GM21737 (cell line): ENCODE results near the gene SPRY1.

Experiments used
- ATAC-seq: cut with Tn5 transposase; IDR thresholded peaks from one replicate; pipeline ENCODE4 v1.9.1; 2021; ENCODE audit warnings: mild to moderate bottlenecking, moderate library complexity; ENCODE audit not compliant: unreplicated experiment

SPRY1 gene, protein sequence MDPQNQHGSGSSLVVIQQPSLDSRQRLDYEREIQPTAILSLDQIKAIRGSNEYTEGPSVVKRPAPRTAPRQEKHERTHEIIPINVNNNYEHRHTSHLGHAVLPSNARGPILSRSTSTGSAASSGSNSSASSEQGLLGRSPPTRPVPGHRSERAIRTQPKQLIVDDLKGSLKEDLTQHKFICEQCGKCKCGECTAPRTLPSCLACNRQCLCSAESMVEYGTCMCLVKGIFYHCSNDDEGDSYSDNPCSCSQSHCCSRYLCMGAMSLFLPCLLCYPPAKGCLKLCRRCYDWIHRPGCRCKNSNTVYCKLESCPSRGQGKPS

DNA sequence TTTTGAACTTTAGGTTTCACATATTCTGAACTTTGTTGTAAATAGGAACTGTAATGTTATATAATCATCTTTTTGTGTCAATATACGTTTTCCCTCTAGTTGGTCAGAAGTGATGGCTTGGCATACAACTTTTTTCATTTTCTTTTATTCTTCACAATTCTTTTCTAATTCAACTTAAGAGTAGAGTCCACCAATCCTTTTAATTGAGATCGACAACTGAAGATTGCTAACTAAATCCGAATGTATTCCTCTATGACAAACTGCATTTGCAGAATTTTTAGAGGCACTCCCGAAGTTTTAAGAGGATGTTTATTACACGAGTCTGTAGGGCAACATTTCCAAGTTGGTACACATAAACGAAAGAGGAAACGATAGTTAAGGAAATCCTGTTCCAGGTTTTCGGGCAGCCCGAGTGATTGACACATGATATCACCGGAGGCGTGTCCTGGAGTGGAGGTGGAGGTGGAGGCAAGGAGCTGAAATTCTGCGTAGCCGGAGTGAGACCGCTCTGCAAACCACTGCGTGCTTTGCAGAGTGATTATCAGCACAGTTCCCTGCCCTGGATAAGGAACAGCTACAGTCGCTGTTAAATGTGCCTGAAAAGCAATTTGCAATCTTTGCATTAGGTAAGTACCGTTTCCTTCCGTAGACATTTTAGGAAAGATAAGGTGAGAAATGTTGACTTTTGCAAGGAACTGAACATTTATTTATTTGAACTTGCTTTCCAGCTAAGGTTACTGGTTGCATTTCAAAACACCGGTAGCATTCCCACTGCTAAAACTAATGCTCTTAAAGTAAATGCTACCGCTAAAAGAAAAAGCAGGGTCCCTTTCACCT lies at the start of gene SPRY1:
Gene SPRY1 (plus strand): TSS at position 489 of the 837 bp plus-strand sequence. CDS start 4,797 bp downstream, outside the sequence.
- ATAC-seq: peak; percentile 45

DNA sequence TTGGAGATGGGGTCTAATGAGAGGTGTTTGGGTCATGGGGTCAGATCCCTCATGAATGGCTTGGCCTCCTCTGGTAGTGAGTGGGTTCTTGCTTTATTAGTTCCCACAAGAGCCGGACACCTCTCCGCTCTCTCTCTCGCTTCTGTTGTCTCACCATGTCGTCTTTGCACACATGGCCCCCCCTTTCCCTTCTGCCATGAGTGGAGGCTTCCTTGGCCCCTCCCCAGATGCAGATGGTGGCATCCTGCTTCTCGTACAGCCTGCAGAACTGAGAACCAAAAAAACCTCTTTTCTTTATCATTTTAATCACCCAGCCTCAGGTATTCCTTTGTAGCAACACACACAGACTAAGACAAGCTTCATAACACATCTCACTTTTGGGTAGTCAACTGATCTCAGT lies 49.6 kb upstream of the SPRY1 start:
- ATAC-seq: peak; percentile 58

DNA sequence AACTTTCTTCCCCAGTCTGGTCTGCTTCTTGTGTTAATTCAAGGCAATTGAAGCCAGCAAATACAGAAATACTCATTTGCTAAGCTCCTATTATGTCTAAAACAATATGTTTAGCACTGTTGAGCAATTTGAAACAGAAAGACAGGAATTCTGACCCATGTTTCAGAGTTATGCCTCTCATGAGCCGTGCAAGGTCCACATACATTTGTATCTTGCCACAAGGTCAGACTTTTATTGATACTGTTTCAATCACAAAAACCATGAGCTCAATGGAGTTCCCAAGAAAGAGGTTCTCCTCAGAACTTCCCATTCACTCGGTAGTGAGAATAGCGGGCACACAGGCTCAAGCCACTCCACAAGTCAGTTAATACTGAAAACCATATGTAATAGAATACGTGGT lies 47.6 kb upstream of the SPRY1 start:
- no peak for ATAC-seq

DNA sequence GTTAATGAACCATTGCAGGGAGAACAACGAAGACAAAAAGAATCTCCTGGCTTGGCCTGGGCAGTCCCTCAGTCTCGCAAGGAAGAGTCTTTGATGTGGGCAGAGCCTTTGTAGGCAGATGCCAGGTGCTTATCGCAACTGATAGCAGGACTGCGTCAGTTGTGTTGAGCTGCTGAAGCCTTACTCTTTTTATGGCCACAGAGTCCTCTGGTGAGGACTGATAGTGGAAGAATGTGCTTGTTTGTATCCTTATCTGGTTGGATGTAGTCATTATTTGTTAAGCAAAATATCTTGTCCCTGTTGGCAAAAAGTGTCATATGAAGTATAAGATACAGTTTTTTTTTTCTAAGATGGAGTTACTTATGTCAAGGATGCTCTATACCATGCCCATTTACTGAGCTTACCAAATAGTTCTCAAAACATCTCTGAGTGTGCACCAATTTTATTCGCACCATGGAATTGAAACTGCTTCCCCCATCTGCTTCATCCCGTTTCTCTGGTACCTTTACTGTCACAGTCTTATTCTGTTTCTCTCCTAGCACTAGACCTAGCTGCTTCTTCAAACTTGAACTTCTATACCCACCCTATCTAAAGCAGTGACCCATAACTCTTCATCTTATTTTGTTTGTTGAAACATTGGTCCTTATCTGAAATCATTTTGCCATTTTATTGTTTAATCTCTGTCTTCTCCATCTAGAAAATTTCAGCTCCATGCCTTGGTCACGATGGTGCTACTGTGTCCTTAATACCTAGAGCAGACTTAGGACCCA lies 47.0 kb upstream of the SPRY1 start:
- no peak for ATAC-seq

DNA sequence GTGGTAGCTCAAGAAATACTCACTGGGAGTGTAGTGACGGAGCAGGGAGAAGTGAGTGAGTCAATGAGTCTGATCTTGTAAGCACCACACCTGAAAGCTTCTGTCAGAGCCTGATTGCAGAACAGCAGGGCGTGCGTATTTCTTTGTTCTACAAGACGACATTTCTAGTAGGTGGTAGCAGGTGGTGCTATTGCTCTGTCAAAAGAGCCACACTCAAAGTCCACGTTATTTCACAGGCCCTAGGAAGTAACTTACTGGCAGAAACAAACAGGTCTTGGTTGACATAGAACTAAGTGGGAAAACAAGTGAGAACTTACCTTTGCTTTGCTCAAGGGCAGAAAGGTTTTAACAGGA lies 46.4 kb upstream of the SPRY1 start:
- ATAC-seq: no peak

DNA sequence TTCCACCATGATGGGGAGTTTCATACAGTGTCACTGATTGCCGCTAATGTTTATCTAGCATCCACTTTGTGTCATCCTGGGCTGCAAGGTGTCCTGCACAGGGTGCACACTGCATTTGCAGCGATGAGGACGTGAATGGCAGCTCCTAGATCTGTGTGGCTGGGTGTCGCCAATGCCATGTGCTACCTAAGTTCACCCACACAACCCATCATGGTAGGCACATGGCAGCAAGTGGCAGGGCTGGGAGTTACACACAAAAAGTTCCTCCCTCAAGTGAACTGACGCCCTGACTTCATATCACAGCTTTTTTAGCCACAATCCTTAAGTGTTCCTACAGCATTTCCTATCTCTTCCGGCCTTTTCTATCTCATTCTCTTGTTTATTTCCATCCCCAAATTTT lies 45.9 kb upstream of the SPRY1 start:
- no peak for ATAC-seq

DNA sequence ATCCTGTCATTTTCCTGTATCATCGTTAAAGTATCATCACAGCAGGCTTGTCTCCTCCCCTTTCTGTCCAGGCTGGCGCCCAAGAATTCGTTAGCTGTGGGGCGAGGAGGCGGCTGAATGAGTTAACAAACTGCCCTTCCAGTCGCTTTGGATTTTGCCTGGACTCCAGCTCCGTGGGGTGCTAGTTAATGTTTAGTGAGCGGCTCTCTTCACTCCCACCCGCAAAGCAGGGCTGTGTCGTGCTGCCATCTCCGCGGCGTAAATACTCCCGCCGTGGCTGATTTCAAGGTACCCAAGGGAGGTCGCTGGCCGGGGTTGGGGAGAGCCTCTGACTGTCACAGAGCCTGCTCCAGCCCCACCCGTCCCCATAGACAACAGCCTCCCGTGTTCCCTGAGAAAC lies 44.9 kb upstream of the SPRY1 start:
- no peak for ATAC-seq

DNA sequence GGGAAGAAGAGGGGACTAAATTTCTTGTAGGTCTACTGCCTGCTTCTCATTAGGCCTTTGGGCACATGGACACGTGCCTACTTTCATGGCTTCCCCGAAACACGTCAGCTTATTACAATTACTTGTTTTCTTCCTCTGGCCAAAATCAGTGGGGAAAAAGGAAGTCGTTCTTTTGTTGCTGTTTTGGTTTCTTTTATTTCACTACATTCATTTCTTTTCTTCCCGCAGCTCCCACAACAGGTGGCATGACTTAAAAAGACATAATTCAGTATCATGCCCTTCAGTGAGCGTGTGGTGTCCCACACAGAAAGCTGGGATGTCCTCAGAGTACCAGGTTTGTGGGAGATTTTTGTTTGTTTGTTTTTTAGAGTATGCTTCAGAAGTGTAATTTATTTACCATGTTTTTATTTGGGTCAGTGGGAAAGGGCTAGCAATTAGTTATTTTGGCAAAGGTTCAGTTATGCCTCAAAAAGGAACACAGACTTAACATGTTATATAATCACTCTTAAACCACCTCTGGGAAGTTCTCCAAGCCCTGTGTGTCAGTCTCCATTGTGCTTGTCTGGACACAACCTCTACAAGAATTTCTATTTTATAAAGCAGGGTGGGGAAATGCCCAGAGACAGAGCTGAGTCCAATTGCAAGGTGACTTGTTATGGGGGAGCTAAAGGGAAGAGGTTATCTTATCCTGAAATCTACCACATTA lies 44.2 kb upstream of the SPRY1 start:
- no peak for ATAC-seq

DNA sequence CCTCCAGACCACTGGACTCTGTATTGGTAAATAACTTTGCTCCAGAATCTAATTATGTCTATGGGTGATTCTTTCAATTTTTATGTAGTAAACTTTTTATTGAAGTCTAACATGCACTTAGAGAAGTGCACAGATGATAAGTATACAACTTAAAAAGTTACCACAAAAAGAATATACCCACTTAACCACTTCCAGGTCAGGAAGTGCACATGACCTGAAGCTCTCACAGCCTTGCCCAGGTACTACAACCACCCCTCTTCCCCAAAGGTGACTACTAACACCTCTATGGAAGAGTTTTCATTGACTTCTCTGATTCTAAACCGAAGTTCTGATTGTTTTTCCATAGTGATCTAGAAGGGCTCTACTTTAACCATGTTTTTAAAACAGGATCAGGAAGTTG lies 43.6 kb upstream of the SPRY1 start:
- ATAC-seq: no peak

DNA sequence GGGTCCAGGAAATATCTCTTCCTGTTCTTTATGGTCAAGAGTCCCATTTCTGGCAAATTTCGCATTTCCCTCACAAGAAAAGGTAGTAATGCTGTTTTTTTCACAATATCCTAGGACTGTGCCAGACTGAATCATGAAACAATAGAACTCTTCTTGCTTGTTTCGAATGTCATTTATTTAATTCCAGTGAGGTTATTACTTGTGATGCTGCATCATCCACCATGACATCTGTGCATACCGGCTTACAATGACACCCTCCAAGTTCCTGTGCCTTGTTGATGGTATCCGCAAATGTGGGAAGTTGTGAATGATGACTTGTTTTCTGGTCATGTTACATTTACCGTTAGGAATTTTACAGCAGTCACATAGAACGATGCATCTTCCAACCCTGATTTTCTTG lies 42.9 kb upstream of the SPRY1 start:
- no peak for ATAC-seq

DNA sequence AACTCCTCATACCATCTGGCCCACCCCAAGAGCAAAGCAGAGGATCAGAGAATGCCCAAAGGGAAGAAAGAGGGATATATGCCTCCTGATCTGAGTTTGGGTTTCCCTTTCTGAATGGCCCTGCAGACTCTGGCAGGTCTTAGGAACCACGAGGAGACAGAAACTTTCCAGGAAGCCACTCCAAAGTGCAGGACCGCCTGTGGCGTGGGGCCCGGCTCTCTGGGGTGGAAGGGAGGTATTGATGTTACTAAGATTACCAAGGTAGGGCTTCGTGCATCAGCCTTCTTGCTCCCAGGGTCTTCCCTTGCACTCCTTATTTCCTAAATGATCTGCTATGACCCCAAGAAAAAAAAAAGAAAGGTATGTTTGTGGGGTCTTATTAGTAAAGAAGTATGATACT lies 41.9 kb upstream of the SPRY1 start:
- ATAC-seq: no peak

DNA sequence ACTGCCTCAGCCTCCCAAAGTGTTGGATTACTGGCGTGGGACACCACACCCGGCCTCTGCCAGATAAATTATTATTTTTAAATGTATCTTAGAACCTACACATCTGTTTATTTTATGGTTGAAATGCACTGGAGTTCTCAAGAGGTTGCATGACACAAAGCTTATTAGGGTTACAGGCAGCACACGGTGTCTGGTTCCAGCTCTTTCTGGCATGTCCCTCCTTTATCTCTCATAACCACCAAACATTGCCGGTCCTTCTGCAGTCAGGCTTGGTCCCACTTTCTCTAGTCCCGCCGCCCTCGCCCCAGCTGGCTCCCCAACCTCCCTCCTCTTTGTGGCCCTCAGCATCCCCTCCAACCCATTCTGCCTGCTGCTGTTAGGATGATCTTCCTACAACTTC lies 39.7 kb upstream of the SPRY1 start:
- no peak for ATAC-seq

DNA sequence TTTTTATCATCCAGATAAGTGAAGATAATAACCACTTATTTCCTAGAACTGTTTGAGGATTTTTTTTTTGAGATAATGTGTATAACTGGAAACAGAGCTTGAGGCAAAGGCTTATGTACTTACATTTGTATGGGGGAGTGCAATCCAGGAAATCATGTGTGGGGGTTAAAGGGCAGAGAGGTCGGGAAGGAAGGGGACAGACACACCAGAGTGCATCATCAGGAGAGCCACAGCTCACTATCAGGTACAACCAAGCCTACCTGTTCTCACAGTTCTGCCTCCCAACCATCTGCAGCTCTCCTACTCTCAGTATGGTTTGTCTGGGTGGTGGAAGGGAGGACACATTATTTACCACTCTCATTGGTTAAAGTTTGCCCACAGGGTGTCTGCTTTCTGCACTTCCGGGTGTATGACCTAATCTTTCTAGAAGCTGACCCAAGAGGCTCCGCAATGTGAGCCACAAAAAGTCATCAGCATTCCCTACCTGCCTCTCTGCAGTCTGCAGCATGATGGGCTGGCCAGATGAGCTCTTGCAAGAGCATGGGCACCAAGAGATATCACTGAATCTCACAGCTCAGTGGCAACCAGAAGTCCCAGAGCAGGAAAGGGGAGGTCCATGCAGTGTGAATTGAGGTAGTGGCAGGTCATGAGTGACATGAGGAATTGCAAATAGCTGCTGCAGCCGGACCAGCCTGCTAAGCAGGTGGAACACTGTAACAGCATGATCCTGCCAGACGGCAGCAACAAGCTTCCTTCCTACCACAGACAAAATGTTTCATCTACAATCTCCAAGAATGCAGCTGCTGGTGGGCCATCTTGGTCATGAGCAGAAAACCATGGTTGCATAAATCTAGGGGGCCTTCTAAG lies 36.9 kb upstream of the SPRY1 start:
- ATAC-seq: no peak

DNA sequence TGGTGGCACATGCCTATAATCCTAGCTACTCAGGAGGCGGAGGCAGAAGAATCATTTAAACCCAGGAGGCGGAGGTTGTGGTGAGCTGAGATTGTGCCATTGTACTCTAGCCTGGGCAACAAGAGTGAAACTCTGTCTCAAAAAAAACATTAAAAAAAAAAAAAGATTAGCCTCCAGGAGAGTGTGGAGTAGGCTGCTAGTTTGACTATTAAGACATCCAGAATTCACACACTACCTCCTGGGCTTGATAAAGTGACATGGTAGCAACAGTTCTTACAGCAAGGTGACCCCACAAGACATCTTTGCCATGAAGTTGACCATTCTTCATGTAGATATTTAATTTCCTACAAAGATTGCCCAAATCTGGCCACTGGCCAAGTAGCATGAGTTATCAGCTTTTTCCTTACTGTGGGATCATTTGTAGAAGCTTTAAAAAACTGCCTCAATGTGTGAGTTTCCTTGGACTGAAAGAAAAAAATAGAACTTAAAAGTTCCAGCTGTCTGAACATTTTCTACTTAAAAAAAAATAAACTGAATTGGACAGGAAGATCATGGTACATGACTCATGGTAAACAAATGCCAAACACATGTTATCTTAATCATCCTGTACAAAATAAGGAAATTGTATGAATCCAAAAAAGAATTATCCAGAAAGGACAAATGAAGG lies 35.3 kb upstream of the SPRY1 start:
- ATAC-seq: no peak

DNA sequence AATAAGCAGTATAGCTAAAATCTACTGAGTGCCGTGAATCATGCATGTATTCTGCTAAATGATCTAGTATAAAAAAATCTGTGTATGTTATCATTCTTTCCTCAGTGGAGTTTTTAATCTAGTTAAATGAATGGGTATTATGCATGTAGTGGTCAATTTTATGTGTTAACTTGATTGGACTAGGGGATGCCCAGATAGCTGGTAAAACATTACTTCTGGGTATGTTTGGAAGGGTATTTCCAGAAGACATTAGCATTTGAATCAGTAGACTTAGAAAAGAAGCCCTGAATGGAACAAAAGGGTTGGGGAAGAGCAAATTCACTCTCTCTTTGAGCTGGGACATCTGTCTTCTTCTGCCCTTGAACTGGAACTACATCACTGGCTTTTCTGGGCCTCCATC lies 34.5 kb upstream of the SPRY1 start:
- ATAC-seq: no peak

DNA sequence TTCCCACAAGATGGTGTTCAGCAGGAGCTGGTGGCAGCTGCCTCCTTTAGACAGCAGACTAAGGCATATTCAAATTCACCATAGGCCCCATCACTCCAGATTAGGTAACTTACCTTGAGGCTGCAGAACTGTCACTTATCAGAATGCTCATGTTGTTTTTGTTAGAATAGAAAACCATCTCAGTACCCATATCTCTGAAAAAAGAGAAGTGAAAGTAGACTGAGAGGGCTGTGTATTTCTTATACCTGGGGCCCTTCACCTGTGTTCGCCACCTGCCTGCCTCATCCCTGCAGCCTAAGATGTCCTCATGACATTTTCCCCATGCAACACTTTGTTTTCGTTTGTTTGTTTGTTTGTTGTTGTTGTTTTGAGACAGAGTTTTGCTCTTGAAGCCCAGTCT lies 32.9 kb upstream of the SPRY1 start:
- ATAC-seq: peak; percentile 89

DNA sequence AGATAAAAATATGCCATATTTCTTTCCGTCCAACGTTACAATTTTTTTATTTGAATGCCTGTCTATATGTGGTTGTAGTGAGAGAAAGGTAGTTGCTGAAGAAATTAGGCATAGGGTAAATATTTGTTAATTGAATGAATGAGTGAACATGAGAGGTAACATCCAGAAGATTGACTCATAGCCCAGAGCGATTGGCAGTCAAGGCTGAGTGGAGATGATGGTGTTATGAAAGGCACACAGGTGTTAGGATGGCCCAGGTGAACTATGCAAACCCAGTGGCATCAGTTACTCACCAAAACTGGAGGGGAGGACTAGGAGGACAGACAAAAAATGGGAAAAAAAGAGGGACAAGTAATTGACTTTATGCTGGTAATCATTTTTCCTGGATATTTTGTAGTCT lies 31.7 kb upstream of the SPRY1 start:
- no peak for ATAC-seq

DNA sequence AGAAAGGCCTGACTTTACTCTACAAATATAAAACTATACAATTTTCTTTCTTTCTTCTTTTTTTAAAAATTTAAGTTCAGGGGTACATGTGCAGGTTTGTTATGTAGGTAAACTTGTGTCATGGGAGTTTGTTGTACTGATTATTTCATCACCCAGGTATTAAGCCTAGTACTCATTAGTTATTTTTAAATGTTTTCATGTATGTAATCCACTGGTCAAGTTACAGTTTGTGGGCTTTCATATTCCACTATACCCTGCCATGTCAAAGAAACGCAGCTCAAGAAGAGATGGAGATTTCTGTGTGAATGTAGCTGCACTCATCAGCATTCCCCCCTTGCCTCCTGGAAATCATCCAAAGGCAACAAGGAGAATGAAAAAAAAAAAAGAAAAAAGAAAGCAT lies 31.2 kb upstream of the SPRY1 start:
- no peak for ATAC-seq

DNA sequence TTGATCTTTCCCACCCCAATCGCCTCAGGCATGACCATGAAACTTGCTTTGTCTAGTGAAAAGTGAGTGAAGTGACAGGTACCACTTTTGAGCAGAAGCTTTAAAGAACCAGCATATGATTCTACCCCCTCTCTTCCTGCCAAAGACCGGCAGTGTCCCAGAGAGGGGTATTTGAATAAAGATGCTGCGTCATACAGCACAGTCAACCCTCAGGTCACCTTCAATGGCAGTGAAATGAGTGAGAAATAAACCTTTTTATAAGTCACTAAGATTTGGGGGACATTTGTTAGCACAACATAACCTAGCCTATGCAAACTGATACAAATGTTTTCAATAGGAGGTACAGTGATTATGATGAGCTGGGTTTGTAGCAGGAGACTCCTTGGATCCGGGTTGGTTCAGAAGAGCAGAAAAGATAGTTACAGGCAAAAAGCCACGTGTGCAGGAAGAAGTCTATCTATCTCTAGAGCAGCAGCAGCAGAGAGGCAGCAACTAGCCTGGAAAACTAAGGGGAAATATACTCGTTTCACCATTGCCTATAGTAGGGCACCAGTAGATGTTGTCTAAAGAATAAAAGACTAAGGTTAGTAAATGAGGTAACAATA lies 30.3 kb upstream of the SPRY1 start:
- no peak for ATAC-seq
